Keratinocyte (primary cell): ENCODE measurements around the gene DNPH1. TPM values are rescaled to one million over a fixed set of nuclear protein-coding genes. Genes with fewer than 3 reads are reported as not detected.

Experiments used
- DNase-seq: peaks from one replicate; pipeline ENCODE4 v3.0.0-alpha.2; 2011; ENCODE audit warnings: low read depth, missing footprints, low spot score
- FAIRE-seq: peaks from 2 replicates; lab custom pipeline; 2011; peaks lifted over from hg19 to GRCh38; lab: Jason Lieb, UNC
- H2AFZ ChIP-seq: 2 replicates; pipeline ENCODE4 v1.6.0; 2012; ENCODE audit warnings: low read length, control low read depth, inconsistent platforms; ENCODE audit not compliant: control insufficient read depth
- H3K27ac ChIP-seq: 2 replicates; pipeline ENCODE4 v1.5.1; 2011; ENCODE audit warnings: low read length; ENCODE audit not compliant: control insufficient read depth, insufficient read depth
- H3K27me3 ChIP-seq: 3 replicates; pipeline ENCODE4 v1.6.0; 2011; ENCODE audit warnings: low read length; ENCODE audit not compliant: control insufficient read depth, insufficient read depth; ENCODE audit errors: extremely low read depth
- H3K36me3 ChIP-seq, 2 experiments: 2 replicates in 1 of 2; 3 replicates in 1 of 2; pipeline ENCODE4 v1.5.1; 2011; ENCODE audit warnings: low read length in 2 of 2, mild to moderate bottlenecking in 1 of 2; ENCODE audit not compliant: control insufficient read depth in 2 of 2, insufficient read depth in 2 of 2; ENCODE audit errors: extremely low read depth in 1 of 2
- H3K4me1 ChIP-seq: 3 replicates; pipeline ENCODE4 v1.5.1; 2011; ENCODE audit warnings: low read length; ENCODE audit not compliant: control insufficient read depth, insufficient read depth; ENCODE audit errors: extremely low read depth
- H3K4me2 ChIP-seq: 3 replicates; pipeline ENCODE4 v1.6.0; 2011; ENCODE audit warnings: low read depth, low read length; ENCODE audit not compliant: control insufficient read depth, insufficient read depth; ENCODE audit errors: extremely low read depth
- H3K4me3 ChIP-seq, 3 experiments: fragments of 200-600 bp in 1 of 3; sonication (generic) in 1 of 3; 2 replicates in 2 of 3; 3 replicates in 1 of 3; pipeline ENCODE4 v1.5.1; 2011 to 2016; ENCODE audit warnings: low read length in 3 of 3, mild to moderate bottlenecking in 3 of 3, control low read depth in 2 of 3, inconsistent platforms in 1 of 3, low read depth in 1 of 3, mixed read lengths in 1 of 3, mixed run types in 1 of 3, moderate library complexity in 1 of 3; ENCODE audit not compliant: control insufficient read depth in 2 of 3, insufficient read depth in 2 of 3; ENCODE audit errors: extremely low read depth in 1 of 3
- H3K79me2 ChIP-seq: 2 replicates; pipeline ENCODE4 v1.6.0; 2012; ENCODE audit warnings: low read length; ENCODE audit not compliant: control insufficient read depth, insufficient read depth
- H3K9ac ChIP-seq: 3 replicates; pipeline ENCODE4 v1.6.0; 2011; ENCODE audit warnings: low read length; ENCODE audit not compliant: control insufficient read depth, insufficient read depth; ENCODE audit errors: extremely low read depth
- H3K9me1 ChIP-seq: 3 replicates; pipeline ENCODE4 v1.6.0; 2011; ENCODE audit warnings: low read length; ENCODE audit not compliant: control insufficient read depth, insufficient read depth; ENCODE audit errors: extremely low read depth
- H3K9me3 ChIP-seq: 2 replicates; pipeline ENCODE4 v1.5.1; 2012; ENCODE audit warnings: low read depth, low read length; ENCODE audit not compliant: control insufficient read depth
- H4K20me1 ChIP-seq: 3 replicates; pipeline ENCODE4 v1.6.0; 2011; ENCODE audit warnings: low read length; ENCODE audit not compliant: control insufficient read depth, insufficient read depth; ENCODE audit errors: extremely low read depth
- CTCF ChIP-seq, 3 experiments: IDR thresholded peaks in 1 of 3; conservative IDR thresholded peaks in 1 of 3; optimal IDR thresholded peaks in 1 of 3; 2 replicates in 2 of 3; 3 replicates in 1 of 3; pipeline versions ENCODE3 to v1.5.1; 2011; ENCODE audit warnings: low read length in 3 of 3, mild to moderate bottlenecking in 3 of 3, moderate library complexity in 2 of 3, control low read depth in 1 of 3, inconsistent platforms in 1 of 3; ENCODE audit not compliant: insufficient read depth in 2 of 3; ENCODE audit errors: extremely low read depth in 1 of 3
- EZH2 ChIP-seq: IDR thresholded peaks from one replicate; pipeline ENCODE4 v1.6.1; 2012; ENCODE audit warnings: inconsistent platforms, mild to moderate bottlenecking, low read length, moderate library complexity
- dilution Hi-C: fragments of 300-500 bp; cut with MboI; formaldehyde crosslinking; loops from one replicate; pipeline ENCODE4 v1.7.0; 2020; ENCODE audit warnings: low sequenced_read_pairs; ENCODE audit not compliant: extremely low pct_ligation_motif_present
- polyA plus RNA-seq, 5 experiments: library from polyadenylated mRNA; depleted of rRNA in 3 of 5; stranded (reverse) in 3 of 5; stranded (forward) in 1 of 5; unstranded in 1 of 5; fragments of >200 nt; gene quantifications; 1 replicate in 1 of 5; 2 replicates in 3 of 5; 3 replicates in 1 of 5; pipeline versions ENCODE4 v1.2.1 to v1.2.3, GENCODE V29; 2011 to 2012; ENCODE audit warnings: missing spikeins in 2 of 5, low read depth in 1 of 5, low replicate concordance in 1 of 5

DNPH1 gene
- polyA plus RNA-seq, 1 donor (not counting 4 experiments of a cell fraction or from before 2014, with no cell fraction given), result 73.9 TPM

GRCh38 chr6:43241446-43241845 is 12.2 kb upstream of the DNPH1 start:
- Histone ChIP-seq H3K36me3 (no peaks in the 10 kb centered on the region), H3K4me2 (no peak overlapping the region), H3K4me3 (no peak overlapping the region), H2AFZ (no peak overlapping the region), H3K27ac (no peak overlapping the region), H3K9me1 (no peaks in the 10 kb centered on the region), H4K20me1 (no peaks in the 10 kb centered on the region), H3K27me3 (peaks cover 54% of the 10 kb centered on the region), H3K4me1 (no peaks in the 10 kb centered on the region), H3K79me2 (no peaks in the 10 kb centered on the region), H3K9me3 (no peaks in the 10 kb centered on the region), H3K9ac (no peak overlapping the region)
- dilution Hi-C loops, result no loop called here
- FAIRE-seq, result no peak
- no peak for DNase-seq
- TF ChIP-seq CTCF (optimal IDR thresholded peaks at IDR 0.05 in 1 of 3, IDR thresholded peaks at IDR 0.05 in 1 of 3, conservative IDR thresholded peaks at IDR 0.05 in 1 of 3; ENCODE audit: extremely low read depth in 1 of 3, insufficient read depth in 2 of 3, low read length in 3 of 3), result no peak
- TF ChIP-seq EZH2, result no peak

- FAIRE-seq (no peak), DNase-seq (no peak)
- Histone ChIP-seq H3K9me1 (no peaks in the 10 kb centered on the region), H3K27ac (no peak overlapping the region), H3K9ac (no peak overlapping the region), H2AFZ (no peak overlapping the region), H3K36me3 (no peaks in the 10 kb centered on the region), H3K79me2 (no peaks in the 10 kb centered on the region), H3K9me3 (no peaks in the 10 kb centered on the region), H3K4me1 (no peaks in the 10 kb centered on the region), H4K20me1 (no peaks in the 10 kb centered on the region), H3K4me3 (no peak overlapping the region), H3K4me2 (no peak overlapping the region), H3K27me3 (peaks cover 49% of the 10 kb centered on the region)
- no peak for TF ChIP-seq EZH2
- dilution Hi-C loops, result no loop called here
Observed at GRCh38 chr6:43240950-43241349, 11.7 kb upstream of the DNPH1 start.

GRCh38 chr6:43239054-43239453 is 9.8 kb upstream of the DNPH1 start:
- no peak for TF ChIP-seq CTCF (optimal IDR thresholded peaks at IDR 0.05 in 1 of 3, IDR thresholded peaks at IDR 0.05 in 1 of 3, conservative IDR thresholded peaks at IDR 0.05 in 1 of 3; ENCODE audit: extremely low read depth in 1 of 3, insufficient read depth in 2 of 3, low read length in 3 of 3)
- TF ChIP-seq EZH2, result no peak
- H3K79me2 ChIP-seq, result no peaks in the 10 kb centered on the region
- no peaks in the 10 kb centered on the region for H4K20me1 ChIP-seq
- H3K27ac ChIP-seq, result no peak overlapping the region
- H3K27me3 ChIP-seq, result peaks cover 31% of the 10 kb centered on the region
- no peak overlapping the region for H3K4me3 ChIP-seq
- H2AFZ ChIP-seq, result no peak overlapping the region
- H3K9me1 ChIP-seq, result no peaks in the 10 kb centered on the region
- DNase-seq (no peak), FAIRE-seq (no peak)
- H3K9ac ChIP-seq, result no peak overlapping the region
- no peaks in the 10 kb centered on the region for H3K9me3 ChIP-seq
- H3K36me3 ChIP-seq, result no peaks in the 10 kb centered on the region
- dilution Hi-C loops, result no loop called here
- H3K4me2 ChIP-seq, result no peak overlapping the region
- no peaks in the 10 kb centered on the region for H3K4me1 ChIP-seq
